ENCODE results near the gene C3orf52. TPM values are rescaled to one million over a fixed set of nuclear protein-coding genes. Genes with fewer than 3 reads are reported as not detected.

The C3orf52 gene
- total RNA-seq, 1 experiment from 2014 or later = 12.6 TPM

GRCh38 chr3:112130638-112130993 lies 44.4 kb downstream of the C3orf52 start:
- ChIA-PET CTCF (no interaction called here), POLR2A (no interaction called here)
- intact Hi-C loops (cut with micrococcal nuclease; ENCODE audit: unreplicated experiment) = no loop called here
- no peak for ATAC-seq
- H3K36me3 ChIP-seq (ENCODE audit: control insufficient read depth, insufficient read depth, low read length) = no peaks in the 10 kb centered on the region
- H3K9me3 ChIP-seq (ENCODE audit: control insufficient read depth, insufficient read depth, low read depth, low read length) = no peaks in the 10 kb centered on the region
- no peak overlapping the region for H3K4me3 ChIP-seq (ENCODE audit: low read depth in 2 of 2, low read length in 2 of 2)
- in situ Hi-C loops (cut with HindIII; ENCODE audit: low pct_unique_long_range_greater_than_20kb, low sequenced_read_pairs) = no loop called here
- H3K27ac ChIP-seq (ENCODE audit: low read length) = no peak overlapping the region
- DNase-seq (ENCODE audit: low read depth, low spot score) = no peak
- no TSS peak for BruUV-seq (replicated peaks)
- H3K27me3 ChIP-seq (ENCODE audit: control insufficient read depth, insufficient read depth, low read length) = no peaks in the 10 kb centered on the region
- no peaks in the 10 kb centered on the region; the same call in 1 of the 2 replicates for H3K4me1 ChIP-seq (ENCODE audit: control insufficient read depth, insufficient read depth, low read length)
- TF ChIP-seq POLR2AphosphoS5 (IDR thresholded peaks at IDR 0.05; ENCODE audit: low read depth, low read length) (no peak), REST (IDR thresholded peaks at IDR 0.05; ENCODE audit: insufficient read depth in 1 of 2, low read depth in 2 of 2, low read length in 1 of 2) (no peak), SIN3A (IDR thresholded peaks at IDR 0.05; ENCODE audit: borderline replicate concordance, insufficient read depth, low read depth, low read length) (no peak), CTCF (IDR thresholded peaks at IDR 0.05) (no peak)

- no peak overlapping the region for H3K27ac ChIP-seq (ENCODE audit: low read length)
- H3K9me3 ChIP-seq (ENCODE audit: control insufficient read depth, insufficient read depth, low read depth, low read length) = no peaks in the 10 kb centered on the region
- CTCF ChIA-PET = no interaction called here
- no TSS peak for BruUV-seq (replicated peaks)
- intact Hi-C loops (cut with micrococcal nuclease; ENCODE audit: unreplicated experiment) = no loop called here
- ATAC-seq = no peak
- POLR2A ChIA-PET = no interaction called here
- no peaks in the 10 kb centered on the region; the same call in 1 of the 2 replicates for H3K4me1 ChIP-seq (ENCODE audit: control insufficient read depth, insufficient read depth, low read length)
- no peaks in the 10 kb centered on the region for H3K36me3 ChIP-seq (ENCODE audit: control insufficient read depth, insufficient read depth, low read length)
- H3K27me3 ChIP-seq (ENCODE audit: control insufficient read depth, insufficient read depth, low read length) = no peaks in the 10 kb centered on the region
- H3K4me3 ChIP-seq (ENCODE audit: low read depth in 2 of 2, low read length in 2 of 2) = no peak overlapping the region
- DNase-seq (ENCODE audit: low read depth, low spot score) = no peak
- in situ Hi-C loops (cut with HindIII; ENCODE audit: low pct_unique_long_range_greater_than_20kb, low sequenced_read_pairs) = no loop called here
- TF ChIP-seq REST (IDR thresholded peaks at IDR 0.05; ENCODE audit: insufficient read depth in 1 of 2, low read depth in 2 of 2, low read length in 1 of 2) (no peak), POLR2AphosphoS5 (IDR thresholded peaks at IDR 0.05; ENCODE audit: low read depth, low read length) (no peak), CTCF (IDR thresholded peaks at IDR 0.05) (no peak), SIN3A (IDR thresholded peaks at IDR 0.05; ENCODE audit: borderline replicate concordance, insufficient read depth, low read depth, low read length) (no peak), TCF7L2 (IDR thresholded peaks at IDR 0.05; ENCODE audit: low read depth, low read length) (no peak)
Measured at GRCh38 chr3:112131111-112131510, 44.9 kb downstream of the C3orf52 start.

Data from Panc1 (cell line).